ENCODE data around the gene AMOTL2.

The AMOTL2 gene

DNA sequence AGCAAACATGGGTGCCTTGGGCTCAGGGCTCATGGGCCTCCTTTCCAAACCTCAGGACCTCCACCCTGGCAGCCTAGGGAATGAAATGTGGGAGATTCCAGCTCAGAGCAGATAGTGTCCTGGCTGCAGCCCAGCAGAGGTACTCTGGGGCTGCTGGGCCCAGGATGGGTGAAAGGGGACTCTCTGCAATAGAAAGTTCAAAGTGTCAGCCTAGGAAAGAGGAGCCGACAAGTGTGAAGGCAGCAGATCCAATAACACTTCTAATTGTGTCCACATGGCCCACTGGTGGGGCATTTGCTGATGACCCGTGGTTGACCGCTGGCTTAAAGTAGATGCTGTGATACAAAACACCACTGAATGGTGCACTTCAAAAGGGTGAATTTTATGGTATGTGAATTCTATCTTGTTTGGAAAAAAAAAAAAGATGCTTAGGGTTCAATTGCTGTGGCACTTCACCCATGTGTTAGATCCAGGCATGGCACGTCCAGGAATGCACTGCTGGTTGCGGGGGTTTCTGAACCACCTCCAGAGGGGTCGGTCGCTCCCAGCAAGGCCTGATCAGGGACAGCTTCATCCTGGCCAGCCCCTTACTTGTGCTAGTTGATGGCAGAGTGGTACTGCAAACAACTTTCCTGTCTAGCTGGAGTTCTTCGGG lies 20.9 kb downstream of the AMOTL2 start:
- DNase-seq (ENCODE audit: low read depth in 2 of 2) = no peak

DNA sequence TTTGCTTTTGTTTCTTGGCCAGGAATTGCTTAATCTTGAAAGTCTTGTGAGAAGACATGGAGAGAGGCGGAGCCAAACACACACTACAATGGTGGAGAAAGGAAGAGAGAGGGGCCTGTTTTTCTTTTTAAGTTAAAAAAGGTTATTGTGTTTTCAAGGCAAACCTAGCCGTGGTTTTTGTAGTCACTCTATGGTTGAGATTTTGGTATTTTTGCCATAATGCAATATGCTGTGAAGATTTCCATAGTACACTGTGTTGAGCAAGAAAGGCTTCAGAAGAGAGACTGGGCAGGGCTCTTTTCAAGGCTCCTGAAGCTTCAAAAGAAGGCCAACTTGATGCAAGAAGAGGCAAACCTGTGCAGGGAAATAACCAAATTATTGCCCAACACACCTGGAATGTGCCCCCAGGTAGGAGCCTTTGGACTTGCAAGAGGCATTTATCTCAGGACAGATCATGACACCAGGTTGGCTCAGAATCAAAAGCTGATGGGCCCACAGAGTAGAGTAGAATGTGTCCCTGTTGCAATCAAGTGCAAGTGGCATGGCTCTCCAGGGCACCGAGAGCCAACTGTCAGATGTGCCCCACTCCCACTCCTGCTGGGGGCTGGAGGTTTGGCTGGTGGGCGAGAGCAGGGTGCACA lies 22.1 kb downstream of the AMOTL2 start:
- DNase-seq (ENCODE audit: low read depth in 2 of 2) = no peak

DNA sequence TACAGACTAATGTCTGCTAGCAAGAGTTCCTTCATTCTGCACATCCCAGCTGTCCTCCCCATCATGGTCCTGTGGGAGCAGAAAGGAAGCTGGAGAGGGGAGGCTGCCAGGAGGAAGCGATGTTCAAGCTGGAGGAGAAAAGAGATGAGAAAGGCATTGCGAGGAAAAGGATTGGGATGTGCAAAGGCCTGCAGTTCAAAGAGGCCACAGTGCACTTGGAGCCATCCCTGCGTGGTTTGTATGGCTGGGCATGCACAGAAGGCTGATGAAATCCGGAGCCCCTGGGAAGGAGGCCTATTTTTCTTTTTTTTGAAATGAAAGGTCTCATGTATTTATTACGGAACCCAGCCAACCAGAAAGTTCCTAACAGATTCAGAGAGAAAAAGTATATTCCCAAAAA lies 22.8 kb downstream of the AMOTL2 start:
- no peak for DNase-seq (ENCODE audit: low read depth in 2 of 2)

DNA sequence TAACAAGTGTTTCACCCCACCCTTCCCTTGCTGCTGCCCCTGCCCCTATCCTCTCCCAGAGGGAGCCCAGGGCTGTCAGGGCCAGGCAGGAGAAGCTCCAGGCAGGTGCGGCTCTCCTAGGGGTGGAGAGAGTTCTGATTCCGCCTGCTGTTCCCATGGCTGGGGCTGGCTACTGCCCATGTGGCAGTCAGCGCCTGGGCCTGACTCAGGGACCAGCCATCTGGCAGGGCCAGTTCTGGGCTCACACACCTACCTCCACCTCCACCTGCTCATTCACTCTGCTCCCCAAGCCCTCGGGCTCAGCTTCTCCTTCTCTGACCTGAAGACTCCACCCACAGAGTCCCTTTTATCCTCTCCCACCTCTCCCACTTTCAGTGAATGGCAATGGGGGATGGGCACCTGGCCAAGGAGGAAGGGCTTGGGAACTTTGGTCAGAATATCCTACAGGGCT lies 23.4 kb downstream of the AMOTL2 start:
- no peak for DNase-seq (ENCODE audit: low read depth in 2 of 2)

DNA sequence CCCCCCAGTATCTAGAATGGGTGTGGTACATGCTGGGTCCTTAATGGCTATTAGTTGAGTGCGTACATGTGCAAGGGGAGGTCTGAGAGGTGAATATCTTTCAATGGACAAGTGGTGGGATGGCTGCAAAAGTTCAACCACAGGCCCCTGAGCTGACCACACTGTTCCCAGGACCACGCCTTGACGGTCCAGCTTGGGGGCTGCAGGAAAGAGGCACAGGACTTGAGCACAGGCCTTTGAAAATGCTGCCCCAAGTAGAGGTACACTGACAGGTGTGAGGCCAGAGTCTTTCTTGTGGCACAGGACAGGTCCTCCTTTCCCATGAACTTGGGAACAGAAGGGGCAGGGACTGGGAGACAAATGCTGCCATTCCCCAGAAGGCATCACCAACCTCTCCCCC lies 24.0 kb downstream of the AMOTL2 start:
- DNase-seq (ENCODE audit: low read depth in 2 of 2) = no peak

DNA sequence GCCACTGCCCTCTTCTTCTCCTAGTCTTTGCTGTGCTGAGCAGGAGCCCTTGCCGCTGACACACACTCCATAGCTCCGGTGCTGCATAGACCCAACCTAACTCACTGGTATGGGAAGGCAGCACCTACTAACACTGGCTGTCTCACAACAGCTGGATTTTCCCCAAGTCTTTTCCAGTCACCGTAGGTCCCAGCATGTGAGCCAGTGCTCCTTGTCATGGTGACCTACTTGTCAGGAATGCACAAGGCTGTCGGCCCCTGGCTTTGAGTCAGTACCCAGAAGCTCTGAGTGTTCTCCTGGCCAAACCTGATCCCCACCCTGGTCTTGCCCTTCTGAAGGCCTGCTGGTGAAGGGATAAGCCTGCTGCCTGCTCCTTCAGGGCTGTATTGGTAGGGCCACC lies 25.7 kb downstream of the AMOTL2 start:
- DNase-seq (ENCODE audit: low read depth in 2 of 2) = no peak

DNA sequence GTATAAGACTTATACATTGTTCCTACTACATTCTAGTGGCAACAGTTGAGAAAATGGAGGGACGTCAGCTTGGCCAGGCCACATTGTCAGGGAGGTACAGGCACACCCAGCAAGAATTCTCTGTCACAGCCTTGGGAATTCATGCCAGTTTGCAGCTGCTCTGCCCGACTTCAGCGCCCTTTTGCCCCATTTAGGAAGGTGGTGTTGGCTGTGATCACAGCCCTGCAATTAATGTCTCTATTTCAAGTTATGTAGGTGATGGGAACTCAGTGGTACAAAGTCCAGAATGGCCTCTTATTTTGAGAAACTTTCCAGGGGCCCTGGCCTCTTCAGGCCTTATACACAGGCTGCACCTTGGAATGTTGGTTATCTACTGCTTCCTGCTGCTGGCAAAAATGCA lies 26.7 kb downstream of the AMOTL2 start:
- DNase-seq (ENCODE audit: low read depth in 2 of 2) = no peak

DNA sequence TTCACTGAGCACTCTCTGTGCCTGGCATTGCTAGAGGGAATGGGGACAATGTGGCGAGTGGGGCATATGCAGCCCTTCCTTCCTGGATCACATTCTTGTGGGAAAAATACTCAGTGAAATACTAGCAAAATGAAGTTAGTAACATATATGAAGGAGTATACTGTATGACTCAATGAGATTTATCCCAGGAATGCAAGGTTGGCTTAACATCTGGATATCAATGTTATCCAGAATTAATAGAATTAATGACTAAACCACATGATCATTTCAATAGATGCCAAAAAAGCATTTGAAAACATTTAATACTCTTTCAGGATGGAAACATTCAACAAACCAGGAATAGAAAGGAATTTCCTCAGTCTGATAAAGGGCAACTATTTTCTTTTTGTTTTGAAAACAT lies 27.5 kb downstream of the AMOTL2 start:
- DNase-seq (ENCODE audit: low read depth in 2 of 2) = no peak

DNA sequence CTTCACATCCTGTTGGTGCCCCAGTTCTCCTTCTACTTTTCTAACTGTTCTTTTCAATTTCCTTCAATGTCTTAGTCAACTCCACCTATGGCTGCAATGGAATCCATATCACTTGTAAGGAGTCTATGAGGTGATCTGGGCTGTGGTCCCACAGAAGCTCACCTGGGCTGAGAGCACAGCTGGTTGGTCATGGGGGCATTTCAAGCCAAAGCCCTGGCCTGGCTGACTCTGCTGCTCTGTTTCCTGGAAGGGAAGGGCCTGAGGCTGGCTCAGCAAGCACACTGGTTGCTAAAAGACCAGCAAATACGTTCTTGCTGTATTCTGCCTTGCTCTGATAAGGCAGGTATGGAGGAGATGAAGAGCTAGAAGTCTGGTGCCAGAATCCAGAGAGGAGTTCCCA lies 29.0 kb downstream of the AMOTL2 start:
- DNase-seq (ENCODE audit: low read depth in 2 of 2) = no peak

DNA sequence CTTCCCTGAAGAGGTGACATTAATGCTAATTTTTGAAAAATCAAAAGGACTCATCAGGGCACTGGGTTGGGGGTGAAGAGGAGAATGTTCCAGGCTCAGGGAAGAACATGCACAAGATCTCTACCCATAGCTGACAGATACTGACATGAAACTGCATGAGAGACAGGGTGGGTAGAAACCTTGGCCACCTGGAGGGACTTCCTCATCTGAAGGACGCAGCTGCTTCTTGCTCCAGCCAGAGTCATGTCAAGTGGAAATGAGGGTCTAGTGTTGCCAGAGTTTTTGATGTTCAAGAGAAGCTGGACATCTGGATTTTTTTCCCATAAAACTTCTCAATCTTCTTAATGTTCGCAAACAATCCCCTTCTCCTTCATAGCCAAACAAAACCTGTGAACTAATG lies 29.7 kb downstream of the AMOTL2 start:
- DNase-seq (ENCODE audit: low read depth in 2 of 2) = no peak

DNA sequence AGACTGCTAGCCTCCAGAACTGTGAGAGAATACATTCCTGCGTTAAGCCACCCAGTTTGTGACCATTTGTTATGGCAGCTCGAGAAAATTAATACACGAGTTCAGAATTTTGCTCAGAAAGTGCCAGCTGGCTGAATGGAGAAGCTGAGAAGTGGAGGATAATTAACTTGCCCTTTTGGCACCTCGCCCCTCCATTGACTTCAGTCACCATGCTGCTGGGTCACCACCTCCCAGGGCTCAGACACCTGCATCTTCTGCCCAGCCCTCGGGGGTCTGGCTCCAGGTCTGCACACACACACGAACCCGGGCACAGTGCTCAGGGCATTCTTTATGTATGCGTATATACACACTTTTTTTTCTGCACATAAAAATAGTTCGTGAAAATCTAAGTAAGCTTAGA lies 32.0 kb downstream of the AMOTL2 start:
- DNase-seq (ENCODE audit: low read depth in 2 of 2) = no peak

DNA sequence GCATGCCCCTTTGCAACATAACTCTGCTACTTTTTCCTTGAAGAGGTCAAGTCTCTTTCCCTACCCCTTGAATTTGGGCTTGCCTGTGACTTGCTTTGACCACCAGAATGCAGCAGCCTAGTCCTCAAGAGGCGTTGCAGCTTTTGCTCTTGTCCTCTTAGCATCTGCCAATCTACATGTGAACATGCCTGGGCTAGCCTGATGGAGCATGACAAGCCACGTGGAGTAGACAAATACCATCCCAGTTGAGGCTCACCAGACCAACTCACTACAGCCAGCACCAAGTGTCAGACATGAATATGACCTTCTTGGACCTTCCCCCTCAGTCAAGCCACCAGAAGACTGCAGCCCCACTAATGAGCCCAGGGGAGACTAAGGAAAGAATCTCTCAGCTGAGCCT lies 32.9 kb downstream of the AMOTL2 start:
- DNase-seq (ENCODE audit: low read depth in 2 of 2) = no peak

DNA sequence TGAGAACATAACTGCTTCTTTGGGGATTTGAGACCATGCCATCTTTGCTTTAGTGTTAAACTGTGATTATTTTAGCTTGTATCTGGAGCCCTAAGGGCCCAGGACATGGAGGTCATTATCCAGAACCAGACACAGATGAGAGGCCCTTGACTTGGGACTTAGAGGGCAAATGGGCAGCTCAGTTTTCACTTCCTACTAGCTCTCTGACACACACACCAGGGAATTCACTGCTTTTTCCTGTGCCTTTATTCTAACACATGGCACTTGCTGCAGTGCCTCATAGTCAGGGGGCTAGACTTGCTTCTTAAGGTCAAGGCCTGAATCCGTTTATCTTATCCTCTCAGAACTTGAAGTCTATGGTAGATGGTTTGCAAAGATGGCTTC lies 33.3 kb downstream of the AMOTL2 start:
- no peak for DNase-seq (ENCODE audit: low read depth in 2 of 2)

DNA sequence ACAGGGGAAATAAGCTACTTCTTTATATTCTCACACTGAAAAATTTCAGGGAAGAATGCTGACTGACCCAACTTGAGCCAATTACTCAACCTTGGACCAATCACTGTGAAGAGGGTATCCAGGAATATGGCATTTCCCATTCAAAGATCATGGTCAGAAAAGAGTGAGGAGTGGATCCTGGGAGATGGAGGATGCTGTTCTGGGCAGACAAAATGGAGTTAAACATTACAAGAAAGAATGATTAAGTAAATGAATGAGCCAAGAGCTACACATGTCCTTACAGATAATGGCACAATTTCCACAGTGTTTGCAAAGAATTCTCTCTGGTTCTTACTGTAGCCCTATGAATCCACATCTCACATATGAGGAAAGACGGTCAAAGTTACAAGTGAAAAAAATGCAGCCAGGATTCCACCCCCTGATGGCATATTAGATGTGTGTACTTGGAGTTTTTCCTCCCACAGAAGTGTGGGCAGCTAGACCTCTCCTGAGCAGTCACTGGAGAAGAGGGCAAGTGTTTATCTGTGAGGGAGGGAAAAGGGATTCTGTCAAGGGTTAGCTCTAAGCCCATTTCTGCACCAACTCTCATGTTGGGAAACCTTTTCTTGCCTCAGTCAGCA lies 33.8 kb downstream of the AMOTL2 start:
- DNase-seq (ENCODE audit: low read depth in 2 of 2) = no peak

DNA sequence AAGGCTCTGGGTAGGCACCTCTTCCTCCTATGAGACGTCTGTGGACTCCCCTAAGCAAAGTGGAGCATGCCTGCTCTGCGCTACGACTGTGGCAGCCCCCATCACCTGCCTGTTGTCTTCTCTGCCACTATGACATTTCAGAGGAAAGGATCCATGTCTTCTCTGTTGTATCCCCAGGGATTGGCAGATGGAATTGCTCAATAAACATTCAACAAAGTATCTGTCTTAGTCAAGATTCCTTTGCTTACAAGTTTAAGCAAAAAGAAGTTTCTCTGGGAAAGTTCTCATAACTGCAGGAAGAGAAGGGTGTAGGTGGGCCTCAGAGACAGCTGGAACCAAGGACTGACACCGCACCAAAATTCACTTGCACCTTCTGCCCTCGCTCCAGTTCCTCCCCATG lies 34.3 kb downstream of the AMOTL2 start:
- DNase-seq (ENCODE audit: low read depth in 2 of 2) = no peak

DNA sequence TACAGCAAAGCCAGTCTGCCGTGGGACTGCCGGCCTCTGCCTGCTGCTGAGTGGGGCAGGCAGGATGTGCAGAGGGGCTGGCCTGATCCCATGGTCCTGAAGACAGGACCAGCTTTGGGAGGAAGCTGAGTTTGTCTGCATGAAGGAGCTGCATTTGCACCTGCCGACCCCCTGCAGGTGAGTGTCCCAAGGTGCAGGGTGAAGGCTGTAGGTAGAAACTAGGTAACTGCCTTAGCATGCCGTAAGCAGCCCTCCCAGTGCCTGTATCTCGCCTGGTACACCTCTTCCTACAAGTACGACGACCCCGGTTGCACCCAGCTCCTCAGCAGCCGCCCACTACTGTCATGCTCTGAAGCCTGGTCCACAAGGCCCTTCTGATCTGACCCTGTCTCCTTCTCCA lies 34.9 kb downstream of the AMOTL2 start:
- no peak for DNase-seq (ENCODE audit: low read depth in 2 of 2)

DNA sequence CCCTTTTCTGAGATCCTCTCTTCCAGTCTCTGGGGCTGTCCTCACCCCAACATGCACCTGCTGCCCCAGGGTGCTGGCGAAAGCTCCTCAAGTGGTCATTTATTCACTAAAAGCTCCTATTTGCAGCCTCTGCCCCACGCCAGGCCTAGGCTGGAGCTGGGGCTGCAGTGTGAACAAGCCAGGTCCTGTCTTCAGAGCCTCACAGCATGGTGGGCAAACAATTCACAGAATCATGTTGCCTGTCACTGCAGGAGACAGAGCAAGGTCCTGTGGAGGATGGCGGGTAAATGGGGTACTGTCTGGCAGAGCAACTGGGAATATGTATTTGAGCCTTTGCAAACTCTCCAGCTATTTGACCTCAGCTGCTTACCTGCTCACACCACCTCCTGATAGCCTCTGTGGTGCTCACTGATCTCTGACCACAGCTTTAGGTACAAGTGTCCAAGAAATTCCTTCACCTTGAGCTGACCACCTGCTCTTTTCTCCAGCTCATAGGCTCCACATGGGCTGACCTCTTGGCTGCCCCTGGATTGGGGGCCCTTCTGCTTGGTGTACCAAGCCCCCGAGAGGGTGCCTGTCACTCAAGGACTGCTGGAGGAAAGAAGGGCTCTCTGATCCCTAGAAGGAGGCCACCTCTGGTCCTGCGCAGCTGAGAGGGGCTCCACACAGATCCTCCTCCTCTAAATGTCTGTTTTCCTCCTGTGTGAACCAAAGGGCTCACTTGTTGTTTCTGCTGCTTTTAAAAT lies 35.6 kb downstream of the AMOTL2 start:
- no peak for DNase-seq (ENCODE audit: low read depth in 2 of 2)

DNA sequence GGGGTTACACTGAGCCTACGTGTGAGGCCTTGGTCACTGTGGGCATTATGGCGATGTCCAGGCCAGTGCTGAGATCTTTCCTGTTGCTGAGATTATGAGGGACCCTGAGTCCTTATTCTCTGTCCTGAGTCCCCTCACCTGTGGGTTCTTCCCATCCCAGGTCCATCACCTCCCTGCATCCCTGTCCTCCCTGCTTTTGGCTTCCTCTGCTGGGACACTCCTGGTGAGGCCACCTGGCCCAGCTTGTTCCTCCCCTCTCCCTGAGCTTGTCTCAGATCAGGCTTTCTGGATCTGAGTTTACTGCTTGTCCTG lies 36.1 kb downstream of the AMOTL2 start:
- no peak for DNase-seq (ENCODE audit: low read depth in 2 of 2)

DNA sequence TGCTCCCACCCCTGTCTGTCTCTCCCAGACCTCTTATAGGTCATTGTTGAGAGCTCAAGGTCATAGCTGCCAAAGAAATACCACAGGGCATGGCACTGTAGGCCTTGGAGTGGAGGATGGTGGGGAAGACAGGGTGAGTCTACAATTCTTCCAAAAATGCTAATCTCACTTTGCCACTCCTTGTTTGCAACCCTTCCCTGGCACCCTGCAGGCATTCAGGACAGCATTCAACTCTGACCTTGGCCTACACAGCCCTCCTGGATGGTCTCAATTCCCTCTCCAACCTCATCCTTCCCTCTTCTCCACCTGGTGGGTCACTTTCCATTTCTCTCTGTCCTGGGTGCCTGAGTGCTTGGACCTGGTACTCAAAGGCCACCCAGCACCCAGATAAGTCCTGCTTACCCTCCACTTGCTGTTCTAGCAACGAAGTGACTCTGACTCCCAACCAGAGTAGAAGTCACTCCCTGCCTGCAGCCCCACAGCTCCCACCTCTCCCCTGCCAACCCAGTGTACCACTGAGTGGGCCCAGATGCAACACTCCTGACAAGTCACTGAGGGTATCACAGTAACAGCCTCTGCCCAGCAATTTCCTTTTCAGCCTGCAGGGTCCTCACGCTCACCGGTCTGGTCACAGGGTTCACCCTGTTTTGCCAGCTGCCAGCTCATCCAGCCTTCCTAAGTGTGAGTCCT lies 36.6 kb downstream of the AMOTL2 start:
- no peak for DNase-seq (ENCODE audit: low read depth in 2 of 2)

DNA sequence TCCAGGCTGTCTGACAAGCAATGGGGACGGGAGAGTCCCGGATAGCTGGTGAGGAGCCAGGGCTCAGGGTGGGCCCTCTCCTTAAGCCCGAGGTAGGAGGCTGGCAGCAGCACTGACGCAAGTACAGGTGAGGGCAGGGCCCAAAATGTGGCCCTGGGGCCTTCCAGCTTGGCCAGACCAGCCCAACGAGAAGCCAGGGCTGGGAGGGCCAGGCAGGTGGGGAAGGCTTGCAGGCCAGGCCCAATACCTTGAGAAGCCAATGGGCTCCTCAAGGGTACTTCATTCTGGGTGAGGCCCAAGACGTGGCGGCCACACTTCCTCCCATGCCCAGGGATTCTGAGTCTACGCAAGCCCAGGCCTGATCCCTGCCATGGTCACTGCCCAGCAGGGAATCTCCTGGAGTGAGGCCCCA lies 37.2 kb downstream of the AMOTL2 start:
- DNase-seq (ENCODE audit: low read depth in 2 of 2) = no peak

DNA sequence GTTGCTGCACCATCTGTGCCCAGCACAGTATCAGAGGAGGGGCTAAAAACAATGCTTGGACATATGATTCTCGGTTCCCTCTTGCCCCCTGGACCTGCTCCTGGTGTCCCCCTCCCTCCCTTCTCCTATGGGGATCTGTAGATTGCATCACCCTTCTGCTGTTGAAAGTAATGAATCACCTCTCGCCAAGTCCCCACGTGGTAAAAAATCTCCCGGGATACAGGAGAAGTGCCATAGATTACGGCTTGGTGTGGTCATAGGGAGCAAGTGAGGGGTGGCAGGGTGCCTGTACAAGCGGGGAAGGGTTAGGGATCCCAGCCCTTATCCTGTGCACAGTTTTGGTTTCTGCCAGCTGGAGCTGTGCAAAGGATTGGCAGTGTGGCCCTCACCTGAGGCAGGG lies 37.7 kb downstream of the AMOTL2 start:
- no peak for DNase-seq (ENCODE audit: low read depth in 2 of 2)

DNA sequence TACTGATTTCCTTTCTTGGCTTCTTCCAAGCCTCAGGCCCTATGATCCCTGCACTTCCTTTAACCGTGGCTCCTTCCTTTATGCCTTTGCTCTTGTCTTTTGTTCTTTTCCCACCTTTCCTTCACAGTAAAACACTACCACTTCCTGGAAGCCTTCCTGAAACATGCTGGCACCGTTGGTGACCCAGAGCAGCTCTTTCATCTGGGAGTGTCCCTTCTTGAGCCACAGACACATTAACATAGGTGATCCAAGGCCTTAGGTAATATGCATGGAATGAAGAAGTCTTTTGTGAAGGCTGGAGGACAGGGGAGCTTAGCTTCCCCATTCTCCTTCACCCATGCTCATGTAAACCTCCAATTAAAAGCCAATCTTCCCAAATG lies 39.4 kb downstream of the AMOTL2 start:
- DNase-seq (ENCODE audit: low read depth in 2 of 2) = no peak

Measured in activated CD4-positive, alpha-beta T cell treated with anti-CD3 and anti-CD28 coated beads for 24 hours (primary cell).